WTC11 (cell line): ENCODE measurements around the gene ZSCAN23. TPM values are rescaled to one million over a fixed set of nuclear protein-coding genes. Genes with fewer than 3 reads are reported as not detected.

ENCODE experiments used
- ATAC-seq: fragments of 200-7000 bp; cut with Tn5 transposase; 2 replicates; pipeline ENCODE4 v1.10.0; 2021; ENCODE audit warnings: mild to moderate bottlenecking, moderate library complexity
- CTCF ChIA-PET: fragments of 300-600 bp; sonication (Branson Sonifier 250); formaldehyde crosslinking; loops from one replicate; lab custom pipeline; 2021; ENCODE audit warnings: antibody characterized with exemption; lab: Charles Lee
- POLR2A ChIA-PET: fragments of 350-600 bp; sonication (Branson Sonifier 250); formaldehyde crosslinking; loops from one replicate; lab custom pipeline; 2021; ENCODE audit warnings: antibody characterized with exemption; lab: Charles Lee
- DNase-seq: peaks from one replicate; pipeline ENCODE4 v3.0.0; 2021; ENCODE audit warnings: low spot score
- H3K27ac Mint-ChIP-seq: 2 replicates; pipeline ENCODE4 v1.8.0; 2021; ENCODE audit warnings: mixed read lengths
- H3K27me3 Mint-ChIP-seq: 2 replicates; pipeline ENCODE4 v1.8.0; 2021; ENCODE audit warnings: low read depth, mild to moderate bottlenecking, moderate library complexity, mixed read lengths
- H3K36me3 Mint-ChIP-seq: 2 replicates; pipeline ENCODE4 v1.8.0; 2021; ENCODE audit warnings: mixed read lengths
- H3K4me1 Mint-ChIP-seq: 2 replicates; pipeline ENCODE4 v1.8.0; 2022; ENCODE audit warnings: mixed read lengths
- H3K4me3 Mint-ChIP-seq: 2 replicates; pipeline ENCODE4 v1.8.0; 2021; ENCODE audit warnings: mild to moderate bottlenecking, moderate library complexity, mixed read lengths
- H3K9me3 Mint-ChIP-seq: 2 replicates; pipeline ENCODE4 v1.8.0; 2021; ENCODE audit warnings: mixed read lengths
- AR ChIP-seq: fragments of 250-450 bp; sonication (Bioruptor Pico); IDR thresholded peaks from 2 replicates; pipeline ENCODE4 v1.9.0; 2021; ENCODE audit warnings: mild to moderate bottlenecking
- ARID4B ChIP-seq: sonication (generic); formaldehyde crosslinking; IDR thresholded peaks from 2 replicates; pipeline ENCODE4 v1.8.0; 2023; ENCODE audit warnings: missing genetic modification reagents, mild to moderate bottlenecking, borderline replicate concordance
- CDX4 ChIP-seq: fragments of 250-450 bp; sonication (Bioruptor Pico); IDR thresholded peaks from 2 replicates; pipeline ENCODE4 v1.9.0; 2021; ENCODE audit warnings: moderate library complexity, mild to moderate bottlenecking, inconsistent platforms, borderline replicate concordance
- ERG ChIP-seq: fragments of 250-450 bp; sonication (Bioruptor Pico); IDR thresholded peaks from 2 replicates; pipeline ENCODE4 v1.8.0; 2021; ENCODE audit warnings: mild to moderate bottlenecking
- GABPB1 ChIP-seq: sonication (generic); formaldehyde crosslinking; IDR thresholded peaks from 2 replicates; pipeline ENCODE4 v1.8.1; 2023; ENCODE audit warnings: mild to moderate bottlenecking, missing genetic modification reagents
- GTF2I ChIP-seq: fragments of 250-450 bp; sonication (Bioruptor Pico); conservative IDR thresholded peaks from 2 replicates; pipeline ENCODE4 v1.4.0; 2021; ENCODE audit warnings: mild to moderate bottlenecking
- JAZF1 ChIP-seq: fragments of 250-450 bp; sonication (Bioruptor Pico); IDR thresholded peaks from 2 replicates; pipeline ENCODE4 v1.9.0; 2021; ENCODE audit warnings: moderate library complexity, mild to moderate bottlenecking, inconsistent platforms
- MLX ChIP-seq: sonication (generic); formaldehyde crosslinking; IDR thresholded peaks from 2 replicates; pipeline ENCODE4 v1.8.1; 2023; ENCODE audit warnings: mild to moderate bottlenecking, missing genetic modification reagents, moderate library complexity
- NR2C2 ChIP-seq: sonication (generic); formaldehyde crosslinking; IDR thresholded peaks from 2 replicates; pipeline ENCODE4 v1.8.0; 2022; ENCODE audit warnings: mild to moderate bottlenecking, missing genetic modification reagents
- SMAD4 ChIP-seq: sonication (generic); formaldehyde crosslinking; IDR thresholded peaks from 2 replicates; pipeline ENCODE4 v1.8.0; 2022; ENCODE audit warnings: mild to moderate bottlenecking, missing genetic modification reagents
- TEAD4 ChIP-seq: sonication (generic); formaldehyde crosslinking; IDR thresholded peaks from 2 replicates; pipeline ENCODE4 v1.8.0; 2022; ENCODE audit warnings: mild to moderate bottlenecking, missing genetic modification reagents
- ZBTB21 ChIP-seq: sonication (generic); formaldehyde crosslinking; IDR thresholded peaks from 2 replicates; pipeline ENCODE4 v1.8.1; 2023; ENCODE audit warnings: mild to moderate bottlenecking, missing genetic modification reagents, borderline replicate concordance
- ZBTB43 ChIP-seq: sonication (generic); formaldehyde crosslinking; IDR thresholded peaks from 2 replicates; pipeline ENCODE4 v1.8.1; 2023; ENCODE audit warnings: mild to moderate bottlenecking, missing genetic modification reagents
- ZNF281 ChIP-seq: sonication (generic); formaldehyde crosslinking; IDR thresholded peaks from 2 replicates; pipeline ENCODE4 v1.8.0; 2023; ENCODE audit warnings: mild to moderate bottlenecking, missing genetic modification reagents
- total RNA-seq: library from RNA; stranded (reverse); gene quantifications from 3 replicates; pipeline ENCODE4 v1.2.3, GENCODE V29; 2021

The ZSCAN23 gene
- total RNA-seq, 1 experiment from 2014 or later = 8.7 TPM

GRCh38 chr6:28486533-28486932 is 43.2 kb upstream of the ZSCAN23 start (continued):
- no peak for TF ChIP-seq AR (CRISPR knock-in tag)
- no peak for TF ChIP-seq JAZF1 (CRISPR knock-in tag)
- TF ChIP-seq ZBTB43 (CRISPR knock-in tag) = no peak
- TF ChIP-seq ZBTB21 (CRISPR knock-in tag) = no peak
- TF ChIP-seq CDX4 (CRISPR knock-in tag) = no peak

GRCh38 chr6:28485482-28485881 is 42.2 kb upstream of the ZSCAN23 start:
- H3K27me3 Mint-ChIP-seq = peaks cover 25% of the 10 kb centered on the region
- CTCF ChIA-PET = no interaction called here
- H3K27ac Mint-ChIP-seq = no peak overlapping the region
- no peak overlapping the region for H3K4me3 Mint-ChIP-seq
- TF ChIP-seq GABPB1 (CRISPR knock-in tag) (no peak), SMAD4 (CRISPR knock-in tag) (no peak), GTF2I (CRISPR knock-in tag) (no peak), ZBTB43 (CRISPR knock-in tag) (no peak), NR2C2 (CRISPR knock-in tag) (no peak), TEAD4 (CRISPR knock-in tag) (no peak), ARID4B (CRISPR knock-in tag) (no peak), MLX (no peak), ZNF281 (CRISPR knock-in tag) (no peak), ERG (CRISPR knock-in tag) (no peak)
- TF ChIP-seq, all 79 proteins: peak for 0
- Mint-ChIP-seq H3K36me3 (no peaks in the 10 kb centered on the region), H3K4me1 (peaks cover 6% of the 10 kb centered on the region), H3K9me3 (no peaks in the 10 kb centered on the region)
- DNase-seq (no peak), ATAC-seq (no peak)
- POLR2A ChIA-PET = no interaction called here
